K562 (cell line): ENCODE results near the gene TRIM44. TPM values are rescaled to one million over a fixed set of nuclear protein-coding genes. Genes with fewer than 3 reads are reported as not detected.

Source experiments
- ATAC-seq: fragments of 200-7000 bp; cut with Tn5 transposase; 3 replicates; pipeline ENCODE4 v1.9.1; 2020; ENCODE audit warnings: moderate library complexity
- BruUV-seq: library from RNA; stranded (reverse); fragments of 400-500 nt; replicated peaks from 2 replicates; lab custom pipeline; 2021; lab: Mats Ljungman, UMichigan
- CTCF ChIA-PET: fragments of 300-600 bp; formaldehyde crosslinking; extraction: SDS; loops from one replicate; lab custom pipeline; 2021; ENCODE audit warnings: low intra/inter-chr PET ratio; lab: Yijun Ruan, JAX
- POLR2A ChIA-PET: fragments of 300-600, 350-650 bp; sonication (Branson Sonifier 250); formaldehyde crosslinking; extraction: SDS; loops from one replicate; lab custom pipeline; 2021; ENCODE audit warnings: antibody characterized with exemption, inconsistent platforms; lab: Yijun Ruan, JAX
- DNase-seq, 4 experiments: peaks; one replicate each; pipeline versions ENCODE4 v3.0.0 to v3.0.0-alpha.2; 2011 to 2018; ENCODE audit warnings: low spot score in 3 of 4, mixed read lengths in 3 of 4; ENCODE audit errors: extremely low read depth in 1 of 4
- FAIRE-seq: peaks from 2 replicates; lab custom pipeline; 2011; peaks lifted over from hg19 to GRCh38; lab: Jason Lieb, UNC
- H2AFZ ChIP-seq: 2 replicates; pipeline ENCODE4 v1.6.0; 2011; ENCODE audit warnings: low read depth, low read length, control low read depth, inconsistent platforms
- H3K27ac ChIP-seq: fragments of 200-600 bp; 3 replicates; pipeline ENCODE4 v1.8.0; 2011; ENCODE audit warnings: low read depth, mild to moderate bottlenecking, control low read depth, inconsistent platforms, low read length, moderate library complexity, mixed read lengths; ENCODE audit errors: extremely low read depth
- H3K27me3 ChIP-seq, 2 experiments: fragments of 300-600 bp in 1 of 2; 2 replicates in 1 of 2; 3 replicates in 1 of 2; pipeline versions ENCODE4 v1.6.0 to v1.8.0; 2011; ENCODE audit warnings: inconsistent platforms in 2 of 2, low read length in 2 of 2, mild to moderate bottlenecking in 1 of 2, mixed read lengths in 1 of 2, moderate library complexity in 1 of 2; ENCODE audit not compliant: control insufficient read depth in 2 of 2, insufficient read depth in 2 of 2
- H3K36me3 ChIP-seq: fragments of 300-600 bp; 3 replicates; pipeline ENCODE4 v1.8.0; 2011; ENCODE audit warnings: mild to moderate bottlenecking, low read length, inconsistent platforms; ENCODE audit not compliant: control insufficient read depth, insufficient read depth
- H3K4me1 ChIP-seq, 2 experiments: fragments of 200-600 bp in 1 of 2; replicated peaks in 1 of 2; 2 replicates in 1 of 2; 3 replicates in 1 of 2; pipeline versions ENCODE4 v1.5.1 to v1.8.0; 2011; ENCODE audit warnings: inconsistent platforms in 2 of 2, low read length in 2 of 2, mild to moderate bottlenecking in 1 of 2, mixed read lengths in 1 of 2, moderate library complexity in 1 of 2; ENCODE audit not compliant: control insufficient read depth in 2 of 2, insufficient read depth in 2 of 2
- H3K4me2 ChIP-seq: 2 replicates; pipeline ENCODE4 v1.6.1; 2011; ENCODE audit warnings: low read length, control low read depth, inconsistent platforms, mixed read lengths; ENCODE audit not compliant: insufficient read depth
- H3K4me3 ChIP-seq: fragments of 200-600 bp; sonication (generic), shearing (Covaris generic); 2 replicates; pipeline ENCODE4 v1.5.1; 2016; ENCODE audit warnings: control low read depth, inconsistent platforms
- H3K79me2 ChIP-seq: fragments of 200-600 bp; 3 replicates; pipeline ENCODE4 v1.8.0; 2011; ENCODE audit warnings: low read length, inconsistent platforms; ENCODE audit not compliant: control insufficient read depth, insufficient read depth
- H3K9ac ChIP-seq, 2 experiments: 2 replicates each; pipeline versions ENCODE4 v1.6.0 to v1.6.1; 2011; ENCODE audit warnings: low read depth in 2 of 2, low read length in 2 of 2, control low read depth in 1 of 2, inconsistent platforms in 1 of 2, mild to moderate bottlenecking in 1 of 2, mixed read lengths in 1 of 2; ENCODE audit not compliant: insufficient read depth in 1 of 2
- H3K9me1 ChIP-seq: one replicate; pipeline ENCODE4 v1.6.0; 2011; ENCODE audit warnings: inconsistent platforms, mild to moderate bottlenecking, low read length, moderate library complexity; ENCODE audit not compliant: control insufficient read depth, insufficient read depth
- H3K9me3 ChIP-seq: replicated peaks from 2 replicates; pipeline ENCODE4 v1.5.1; 2011; ENCODE audit warnings: low read depth, low read length, inconsistent platforms; ENCODE audit not compliant: control insufficient read depth, insufficient read depth
- H4K20me1 ChIP-seq: replicated peaks from 2 replicates; pipeline ENCODE4 v1.6.1; 2011; ENCODE audit warnings: low read length, inconsistent platforms, mixed read lengths; ENCODE audit not compliant: control insufficient read depth, insufficient read depth
- BCL6 ChIP-seq: fragments of 250-450 bp; sonication (Bioruptor Pico); IDR thresholded peaks from 2 replicates; pipeline ENCODE4 v1.4.0; 2020
- MEF2D ChIP-seq: conservative IDR thresholded peaks from 2 replicates; pipeline ENCODE4 v1.6.1; 2016; ENCODE audit warnings: low read depth, missing genetic modification characterization, missing compliant biosample characterization
- NR4A1 ChIP-seq, 2 experiments: fragments of 250-450 bp in 1 of 2; fragments of 450-650 bp in 1 of 2; sonication (Bioruptor Pico) in 1 of 2; IDR thresholded peaks; 2 replicates each; pipeline versions ENCODE4 v1.4.0 to v1.6.1; 2016 to 2020; ENCODE audit warnings: mild to moderate bottlenecking in 2 of 2, missing compliant biosample characterization in 1 of 2, missing genetic modification characterization in 1 of 2, moderate library complexity in 1 of 2
- POLR3A ChIP-seq: IDR thresholded peaks from 2 replicates; pipeline ENCODE4 v1.6.1; 2011; ENCODE audit warnings: borderline replicate concordance, mild to moderate bottlenecking, moderate library complexity; ENCODE audit not compliant: insufficient read length, insufficient read depth; ENCODE audit errors: extremely low read depth
- PTTG1 ChIP-seq: fragments of 450-650 bp; IDR thresholded peaks from 2 replicates; pipeline ENCODE4 v1.6.1; 2016; ENCODE audit warnings: low read depth, mild to moderate bottlenecking, missing genetic modification characterization, missing compliant biosample characterization
- SMAD4 ChIP-seq: fragments of 250-450 bp; sonication (Bioruptor Pico); conservative IDR thresholded peaks from 2 replicates; pipeline ENCODE4 v1.8.0; 2021; ENCODE audit warnings: inconsistent platforms, mild to moderate bottlenecking, moderate library complexity
- ZNF134 ChIP-seq: fragments of 250-450 bp; sonication (Bioruptor Pico); conservative IDR thresholded peaks from 2 replicates; pipeline ENCODE4 v1.4.0; 2020
- ZNF143 ChIP-seq: sonication (generic); formaldehyde crosslinking; IDR thresholded peaks from 2 replicates; pipeline ENCODE4 v1.9.0; 2022; ENCODE audit warnings: mild to moderate bottlenecking, missing genetic modification reagents
- WGBS: fragments of 100-300 bp; shearing (Covaris generic); methylation state at CpG from one replicate; pipeline ENCODE4 v1.1.6; 2016; ENCODE audit warnings: low coverage, mixed read lengths; ENCODE audit not compliant: insufficient coverage; ENCODE audit errors: missing lambda C conversion rate; 5-methylcytosine and 5-hydroxymethylcytosine counted together
- in situ Hi-C: fragments of 300-500 bp; cut with MboI; formaldehyde crosslinking; loops from 4 replicates; pipeline ENCODE4 v1.15.0; 2018; ENCODE audit warnings: inconsistent platforms, mixed read lengths
- intact Hi-C: fragments of 100-400 bp; cut with micrococcal nuclease; formaldehyde crosslinking; loops from 2 replicates; pipeline ENCODE4 v1.14.2; 2022
- polyA plus RNA-seq, 8 experiments: library from polyadenylated mRNA; depleted of rRNA in 4 of 8; stranded (reverse) in 5 of 8; unstranded in 3 of 8; fragments of >200 nt; fragmentation: Nextera tagmentation in 2 of 8; fragmentation: Illumina TruSeq in 1 of 8; extraction: Ambion mirVana in 2 of 8; extraction: Trizol in 1 of 8; gene quantifications; 2 replicates each; pipeline versions ENCODE4 v1.2.1 to v1.2.3, GENCODE V29; 2011 to 2014; ENCODE audit warnings: inconsistent platforms in 1 of 8, missing spikeins in 1 of 8
- total RNA-seq, 7 experiments: library from RNA; depleted of rRNA in 6 of 7; stranded (reverse); fragments of >200 nt in 6 of 7; fragmentation: Illumina TruSeq in 2 of 7; extraction: Trizol in 2 of 7; gene quantifications; 2 replicates each; pipeline versions ENCODE4 v1.2.1 to v1.2.3, GENCODE V29; 2011 to 2021; ENCODE audit warnings: low replicate concordance in 1 of 7

The TRIM44 gene
- total and polyA plus RNA-seq, 9 of the 15 experiments (the other 6 are each of a cell fraction or from before 2014, with no cell fraction given), result 8.3 to 105 (median 37.2) TPM

- no peak for TF ChIP-seq NR4A1 (CRISPR knock-in tag; IDR thresholded peaks at IDR 0.05)
- 0 out of 2 replicates have a peak, but pooled peaks have one; percentile 44 for TF ChIP-seq NR4A1 (tag; IDR thresholded peaks at IDR 0.05)
- peak; percentile 69 for TF ChIP-seq PTTG1
- no peak for TF ChIP-seq ZNF143
- peak; percentile 45 for TF ChIP-seq SMAD4
- no peak for TF ChIP-seq POLR3A
- 0 out of 2 replicates have a peak, but pooled peaks have one; percentile 19 for TF ChIP-seq BCL6 (CRISPR knock-in tag)
Observed at GRCh38 chr11:35722641-35723040, 60.1 kb downstream of the TRIM44 start (continued).

GRCh38 chr11:35723493-35723892, 60.9 kb downstream of the TRIM44 start:
- TF ChIP-seq MEF2D (tag) (no peak), ZNF134 (CRISPR knock-in tag) (peak; percentile 46; the same call in 1 of the 2 replicates)
- TF ChIP-seq, all 486 proteins: peak for 1
- Histone ChIP-seq H3K9me3 (no peaks in the 10 kb centered on the region; the same call in 1 of the 2 replicates), H3K27ac (no peak overlapping the region), H3K27me3 (no peaks in the 10 kb centered on the region), H3K9ac (no peak overlapping the region), H3K4me3 (no peak overlapping the region), H3K4me1 (no peaks in the 10 kb centered on the region; a peak in 1 of 5 replicates), H2AFZ (no peak overlapping the region), H3K4me2 (no peak overlapping the region), H3K36me3 (peaks cover 29% of the 10 kb centered on the region), H3K79me2 (peaks cover 43% of the 10 kb centered on the region), H3K9me1 (no peaks in the 10 kb centered on the region), H4K20me1 (no peaks in the 10 kb centered on the region; the same call in 1 of the 2 replicates)
- ChIA-PET POLR2A (no interaction called here), CTCF (no interaction called here)
- 100% methylated on average over 1 of the region's 1 CpG for WGBS
- no TSS peak for BruUV-seq
- no peak for ATAC-seq
- intact Hi-C loops, result no loop called here
- no peak for FAIRE-seq
- no peak for DNase-seq
- in situ Hi-C loops, result no loop called here
